NOMO-1 treated with dmso at 0.1 percent for 144 hours (cell line): ENCODE results near the gene KCNH8.

ENCODE experiments used
- DNase-seq: peaks from one replicate; lab custom pipeline; 2025; ENCODE audit not compliant: unreplicated experiment; lab: John Stamatoyannopoulos, UW

KCNH8 gene

GRCh38 chr3:19348941-19349564, 200.7 kb downstream of the KCNH8 start:
- DNase-seq, result no peak

GRCh38 chr3:19357947-19358346, 209.6 kb downstream of the KCNH8 start:
- no peak for DNase-seq

- DNase-seq, result no peak
These were observed 214.8 kb downstream of the KCNH8 start for GRCh38 chr3:19363071-19363470.

- DNase-seq, result no peak
These were observed 215.8 kb downstream of the KCNH8 start for GRCh38 chr3:19364148-19364547.

GRCh38 chr3:19365471-19365870, 217.2 kb downstream of the KCNH8 start:
- DNase-seq, result no peak

GRCh38 chr3:19384868-19385267, 236.6 kb downstream of the KCNH8 start:
- no peak for DNase-seq

GRCh38 chr3:19392150-19392549, 243.8 kb downstream of the KCNH8 start:
- no peak for DNase-seq

GRCh38 chr3:19394946-19395345, 246.6 kb downstream of the KCNH8 start:
- no peak for DNase-seq

GRCh38 chr3:19396726-19397125, 248.4 kb downstream of the KCNH8 start:
- no peak for DNase-seq

GRCh38 chr3:19399356-19399755, 251.0 kb downstream of the KCNH8 start:
- no peak for DNase-seq

- DNase-seq, result no peak
These were observed 251.5 kb downstream of the KCNH8 start for GRCh38 chr3:19399836-19400235.

- no peak for DNase-seq
These were observed 271.8 kb downstream of the KCNH8 start for GRCh38 chr3:19420159-19420558.

GRCh38 chr3:19425825-19426224, 277.5 kb downstream of the KCNH8 start:
- no peak for DNase-seq

GRCh38 chr3:19427422-19428149, 279.3 kb downstream of the KCNH8 start:
- DNase-seq, result no peak

GRCh38 chr3:19428729-19429128, 280.4 kb downstream of the KCNH8 start:
- DNase-seq, result no peak

GRCh38 chr3:19432669-19433068, 284.4 kb downstream of the KCNH8 start:
- no peak for DNase-seq

- no peak for DNase-seq
These were observed 288.4 kb downstream of the KCNH8 start for GRCh38 chr3:19436746-19437145.

- DNase-seq, result no peak
These were observed 291.6 kb downstream of the KCNH8 start for GRCh38 chr3:19439944-19440343.

GRCh38 chr3:19446138-19446537, 297.8 kb downstream of the KCNH8 start:
- no peak for DNase-seq

- DNase-seq, result no peak
These were observed 298.4 kb downstream of the KCNH8 start for GRCh38 chr3:19446687-19447086.

- DNase-seq, result no peak
These were observed 307.2 kb downstream of the KCNH8 start for GRCh38 chr3:19455546-19455945.

GRCh38 chr3:19456738-19457137, 308.4 kb downstream of the KCNH8 start:
- no peak for DNase-seq

- no peak for DNase-seq
These were observed 309.1 kb downstream of the KCNH8 start for GRCh38 chr3:19457449-19457848.
